Endothelial cell of umbilical vein (primary cell): Measurements from ENCODE around the gene EIF4A2.

Experiments used
- CTCF ChIP-seq, 2 donors: IDR thresholded peaks; 1 replicate in 1 of 2; 2 replicates in 1 of 2; pipeline ENCODE4 v1.5.1; 2011; ENCODE audit warnings: low read length in 2 of 2, mild to moderate bottlenecking in 2 of 2, moderate library complexity in 2 of 2, control low read depth in 1 of 2, inconsistent platforms in 1 of 2, low read depth in 1 of 2; ENCODE audit not compliant: insufficient read depth in 1 of 2; ENCODE audit errors: extremely low read depth in 1 of 2
- JUN ChIP-seq: IDR thresholded peaks from 2 replicates; pipeline ENCODE4 v1.6.1; 2011; ENCODE audit warnings: borderline replicate concordance, low read depth; ENCODE audit not compliant: insufficient read length, insufficient read depth
- MAX ChIP-seq: IDR thresholded peaks from 2 replicates; pipeline ENCODE4 v1.6.1; 2011; ENCODE audit not compliant: insufficient read depth, insufficient read length
- POLR2A ChIP-seq: IDR thresholded peaks from 2 replicates; pipeline ENCODE4 v1.6.1; 2012; ENCODE audit warnings: low read depth, mild to moderate bottlenecking, control low read depth, low read length
- POLR2AphosphoS5 ChIP-seq: IDR thresholded peaks from 2 replicates; pipeline ENCODE4 v1.6.1; 2012; ENCODE audit warnings: low read depth, mild to moderate bottlenecking, control low read depth, low read length, moderate library complexity; ENCODE audit not compliant: insufficient read depth

GRCh38 chr3:186818956-186819355 is 35.6 kb downstream of the EIF4A2 start:
- TF ChIP-seq CTCF (IDR thresholded peaks at IDR 0.05; ENCODE audit: extremely low read depth in 1 of 2, insufficient read depth in 1 of 2, low read depth in 1 of 2, low read length in 2 of 2) (no peak), POLR2AphosphoS5 (no peak), MAX (no peak), POLR2A (no peak), JUN (no peak)
